Panc1 (cell line): ENCODE results near the gene PRUNE2. TPM values are rescaled to one million over a fixed set of nuclear protein-coding genes. Genes with fewer than 3 reads are reported as not detected.

Source experiments
- ATAC-seq: fragments of 200-7000 bp; cut with Tn5 transposase; 2 replicates; pipeline ENCODE4 v1.9.1; 2020; ENCODE audit warnings: mild to moderate bottlenecking, moderate library complexity
- BruUV-seq: library from RNA; stranded (reverse); fragments of 400-500 nt; replicated peaks from 2 replicates; lab custom pipeline; 2021; lab: Mats Ljungman, UMichigan
- CTCF ChIA-PET: fragments of 300-600 bp; sonication (Branson Sonifier 250); formaldehyde crosslinking; loops from one replicate; lab custom pipeline; 2022; ENCODE audit warnings: antibody characterized with exemption; lab: Charles Lee
- POLR2A ChIA-PET: fragments of 300-600 bp; sonication (Branson Sonifier 250); formaldehyde crosslinking; loops from one replicate; lab custom pipeline; 2022; ENCODE audit warnings: antibody characterized with exemption; lab: Charles Lee
- DNase-seq: peaks from one replicate; pipeline ENCODE4 v3.0.0-alpha.2; 2010; ENCODE audit warnings: low read depth, low spot score
- H3K27ac ChIP-seq: 2 replicates; pipeline ENCODE4 v1.5.1; 2011; ENCODE audit warnings: mild to moderate bottlenecking, low read length, inconsistent platforms
- H3K27me3 ChIP-seq: fragments of 200-500 bp; sonication (Bioruptor generic); 2 replicates; pipeline ENCODE4 v1.6.0; 2014; ENCODE audit warnings: low read length, inconsistent platforms; ENCODE audit not compliant: control insufficient read depth, insufficient read depth
- H3K36me3 ChIP-seq: fragments of 200-500 bp; sonication (Bioruptor generic); 2 replicates; pipeline ENCODE4 v1.5.1; 2014; ENCODE audit warnings: inconsistent platforms, mild to moderate bottlenecking, low read length, moderate library complexity; ENCODE audit not compliant: control insufficient read depth, insufficient read depth
- H3K4me1 ChIP-seq: 2 replicates; pipeline ENCODE4 v1.5.1; 2011; ENCODE audit warnings: inconsistent platforms, mild to moderate bottlenecking, low read length, moderate library complexity; ENCODE audit not compliant: control insufficient read depth, insufficient read depth
- H3K4me3 ChIP-seq, 2 experiments: 2 replicates each; pipeline ENCODE4 v1.5.1; 2011 to 2012; ENCODE audit warnings: low read depth in 2 of 2, low read length in 2 of 2, mild to moderate bottlenecking in 2 of 2, inconsistent platforms in 1 of 2, moderate library complexity in 1 of 2
- H3K9me3 ChIP-seq: fragments of 200-500 bp; sonication (Bioruptor generic); 2 replicates; pipeline ENCODE4 v1.5.1; 2014; ENCODE audit warnings: low read depth, mild to moderate bottlenecking, inconsistent platforms, low read length, moderate library complexity; ENCODE audit not compliant: control insufficient read depth, insufficient read depth
- CTCF ChIP-seq: fragments of 450-650 bp; IDR thresholded peaks from 2 replicates; pipeline ENCODE4 v1.5.1; 2017; ENCODE audit warnings: mild to moderate bottlenecking
- POLR2AphosphoS5 ChIP-seq: IDR thresholded peaks from 2 replicates; pipeline ENCODE4 v1.6.1; 2012; ENCODE audit warnings: mild to moderate bottlenecking, low read depth, low read length, moderate library complexity
- REST ChIP-seq, 2 experiments: IDR thresholded peaks; 2 replicates each; pipeline ENCODE4 v1.6.1; 2011 to 2012; ENCODE audit warnings: low read depth in 2 of 2, control low read depth in 1 of 2, low read length in 1 of 2, mild to moderate bottlenecking in 1 of 2, moderate library complexity in 1 of 2; ENCODE audit not compliant: insufficient read depth in 1 of 2
- SIN3A ChIP-seq: IDR thresholded peaks from 2 replicates; pipeline ENCODE4 v1.6.1; 2012; ENCODE audit warnings: low read depth, mild to moderate bottlenecking, low read length, moderate library complexity, borderline replicate concordance; ENCODE audit not compliant: insufficient read depth
- TCF7L2 ChIP-seq: IDR thresholded peaks from 2 replicates; pipeline ENCODE4 v1.6.1; 2011; ENCODE audit warnings: mild to moderate bottlenecking, low read depth, low read length, inconsistent platforms
- in situ Hi-C: cut with HindIII; loops from 2 replicates; pipeline ENCODE4 v1.10.0; 2016; ENCODE audit warnings: low sequenced_read_pairs, low pct_unique_long_range_greater_than_20kb
- intact Hi-C: fragments of 100-400 bp; cut with micrococcal nuclease; formaldehyde crosslinking; loops from one replicate; pipeline ENCODE4 v1.10.0; 2022; ENCODE audit not compliant: unreplicated experiment
- total RNA-seq: library from RNA; stranded (reverse); gene quantifications from one replicate; pipeline ENCODE4 v1.2.1, GENCODE V29; 2021; ENCODE audit not compliant: unreplicated experiment

Gene PRUNE2
- total RNA-seq, 1 experiment from 2014 or later: 0.18 TPM

- H3K36me3 ChIP-seq: no peaks in the 10 kb centered on the region
- no peak overlapping the region for H3K4me3 ChIP-seq
- ATAC-seq (peak; percentile 84), DNase-seq (no peak)
- ChIA-PET CTCF (interaction anchor here (0.6 kb wide), 1 partner anchor 92 kb away, joined by 4 read pairs; no protein-coding TSS in a partner anchor), POLR2A (no interaction called here)
- intact Hi-C loops (loop anchor here (5.0 kb wide), 1 partner anchor 231 kb away; no protein-coding TSS in a partner anchor), in situ Hi-C loops (no loop called here)
- no peak overlapping the region for H3K27ac ChIP-seq
- TF ChIP-seq CTCF: peak; percentile 56
- no peak for TF ChIP-seq REST (IDR thresholded peaks at IDR 0.05; ENCODE audit: insufficient read depth in 1 of 2, low read depth in 2 of 2, low read length in 1 of 2)
- H3K4me1 ChIP-seq: no peaks in the 10 kb centered on the region
- H3K27me3 ChIP-seq: no peaks in the 10 kb centered on the region
- no peaks in the 10 kb centered on the region for H3K9me3 ChIP-seq
- BruUV-seq: no TSS peak
Observed at GRCh38 chr9:76756268-76756640, 149.7 kb downstream of the PRUNE2 start.

GRCh38 chr9:76751001-76751400 lies 154.9 kb downstream of the PRUNE2 start:
- BruUV-seq: no TSS peak
- Histone ChIP-seq H3K9me3 (no peaks in the 10 kb centered on the region), H3K27ac (no peak overlapping the region), H3K4me3 (no peak overlapping the region), H3K36me3 (no peaks in the 10 kb centered on the region), H3K4me1 (no peaks in the 10 kb centered on the region), H3K27me3 (no peaks in the 10 kb centered on the region)
- no peak for ATAC-seq
- no peak for DNase-seq
- no peak for TF ChIP-seq CTCF
- POLR2A ChIA-PET: no interaction called here
- CTCF ChIA-PET: no interaction called here
- in situ Hi-C loops: no loop called here
- intact Hi-C loops: no loop called here

- H3K36me3 ChIP-seq: no peaks in the 10 kb centered on the region
- no peak overlapping the region for H3K4me3 ChIP-seq
- no peaks in the 10 kb centered on the region for H3K9me3 ChIP-seq
- no TSS peak for BruUV-seq
- ChIA-PET POLR2A (no interaction called here), CTCF (no interaction called here)
- H3K4me1 ChIP-seq: no peaks in the 10 kb centered on the region
- intact Hi-C loops: no loop called here
- no peak for TF ChIP-seq TCF7L2
- no peak for TF ChIP-seq REST (IDR thresholded peaks at IDR 0.05; ENCODE audit: insufficient read depth in 1 of 2, low read depth in 2 of 2, low read length in 1 of 2)
- no peak for TF ChIP-seq CTCF
- TF ChIP-seq POLR2AphosphoS5: no peak
- TF ChIP-seq SIN3A: no peak
- no peak for DNase-seq
- no peak for ATAC-seq
- no peaks in the 10 kb centered on the region for H3K27me3 ChIP-seq
- no peak overlapping the region for H3K27ac ChIP-seq
- in situ Hi-C loops: no loop called here
Observed at GRCh38 chr9:76744336-76744735, 161.6 kb downstream of the PRUNE2 start.
